Neural progenitor cell (in vitro differentiated cells): Measurements from ENCODE around the gene PRKAR1A. TPM values are rescaled to one million over a fixed set of nuclear protein-coding genes. Genes with fewer than 3 reads are reported as not detected.

ENCODE experiments used
- DNase-seq: peaks from one replicate; pipeline ENCODE4 v3.0.0-alpha.2; 2016; ENCODE audit warnings: low spot score
- H2AFZ ChIP-seq: fragments of 200-600 bp; sonication (generic); replicated peaks from 2 replicates; pipeline ENCODE4 v1.6.1; 2016; ENCODE audit warnings: antibody characterized with exemption
- H3F3A ChIP-seq: fragments of 200-600 bp; sonication (generic); 2 replicates; pipeline ENCODE4 v1.6.1; 2016; ENCODE audit warnings: antibody characterized with exemption, low read depth
- H3K27ac ChIP-seq: fragments of 200-600 bp; sonication (generic); 2 replicates; pipeline ENCODE4 v1.5.1; 2016; ENCODE audit warnings: mild to moderate bottlenecking
- H3K27me3 ChIP-seq: fragments of 200-600 bp; sonication (generic); 2 replicates; pipeline ENCODE4 v1.6.1; 2016; ENCODE audit warnings: mild to moderate bottlenecking, moderate library complexity
- H3K36me3 ChIP-seq: fragments of 200-600 bp; sonication (generic); 2 replicates; pipeline ENCODE4 v1.5.1; 2016
- H3K4me1 ChIP-seq: fragments of 200-600 bp; sonication (generic); 2 replicates; pipeline ENCODE4 v1.6.1; 2016; ENCODE audit warnings: mixed run types
- H3K4me2 ChIP-seq: fragments of 200-600 bp; sonication (generic); 2 replicates; pipeline ENCODE4 v1.6.1; 2016
- H3K4me3 ChIP-seq: fragments of 200-600 bp; sonication (generic); 2 replicates; pipeline ENCODE4 v1.5.1; 2016
- H3K79me2 ChIP-seq: fragments of 200-600 bp; sonication (generic); 2 replicates; pipeline ENCODE4 v1.6.1; 2016; ENCODE audit warnings: low read depth
- H3K9ac ChIP-seq: fragments of 200-600 bp; sonication (generic); 2 replicates; pipeline ENCODE4 v1.6.1; 2016
- H3K9me3 ChIP-seq: fragments of 200-600 bp; sonication (generic); 2 replicates; pipeline ENCODE4 v1.5.1; 2016; ENCODE audit warnings: low read depth
- H4K20me1 ChIP-seq: fragments of 200-600 bp; sonication (generic); 2 replicates; pipeline ENCODE4 v1.6.1; 2016; ENCODE audit warnings: low read depth
- H3K27ac Mint-ChIP-seq: 3 replicates; pipeline ENCODE4 v1.8.0; 2021; ENCODE audit warnings: mixed read lengths
- H3K27me3 Mint-ChIP-seq: 2 replicates; pipeline ENCODE4 v1.8.0; 2022; ENCODE audit warnings: low read depth, mild to moderate bottlenecking, inconsistent platforms, moderate library complexity, mixed read lengths; ENCODE audit not compliant: insufficient read depth
- H3K36me3 Mint-ChIP-seq: 3 replicates; pipeline ENCODE4 v1.8.0; 2021; ENCODE audit warnings: mixed read lengths
- H3K4me1 Mint-ChIP-seq: 3 replicates; pipeline ENCODE4 v1.8.0; 2021; ENCODE audit warnings: mixed read lengths
- H3K4me3 Mint-ChIP-seq: 3 replicates; pipeline ENCODE4 v1.8.0; 2021; ENCODE audit warnings: mild to moderate bottlenecking, moderate library complexity, mixed read lengths
- H3K9me3 Mint-ChIP-seq: 3 replicates; pipeline ENCODE4 v1.8.0; 2020; ENCODE audit warnings: mixed read lengths
- EZH2 ChIP-seq: fragments of 200-600 bp; sonication (generic); IDR thresholded peaks from 2 replicates; pipeline ENCODE4 v1.6.1; 2017; ENCODE audit warnings: antibody characterized with exemption, mild to moderate bottlenecking, moderate library complexity
- EZH2phosphoT487 ChIP-seq: fragments of 200-600 bp; sonication (generic); IDR thresholded peaks from 2 replicates; pipeline ENCODE4 v1.6.1; 2017; ENCODE audit warnings: antibody characterized with exemption
- total RNA-seq: library from RNA; depleted of rRNA; stranded (reverse); fragments of >200 nt; gene quantifications from 2 replicates; pipeline ENCODE4 v1.2.3, GENCODE V29; 2015; ENCODE audit warnings: low replicate concordance
- TF ChIP-seq, protein P1 (sequence below): fragments of 200-600 bp; sonication (generic); IDR thresholded peaks from 2 replicates; pipeline ENCODE4 v1.5.1; 2017; ENCODE audit warnings: antibody characterized with exemption, mild to moderate bottlenecking

PRKAR1A gene
- total RNA-seq, 1 donor from 2014 or later = 168 TPM

DNA sequence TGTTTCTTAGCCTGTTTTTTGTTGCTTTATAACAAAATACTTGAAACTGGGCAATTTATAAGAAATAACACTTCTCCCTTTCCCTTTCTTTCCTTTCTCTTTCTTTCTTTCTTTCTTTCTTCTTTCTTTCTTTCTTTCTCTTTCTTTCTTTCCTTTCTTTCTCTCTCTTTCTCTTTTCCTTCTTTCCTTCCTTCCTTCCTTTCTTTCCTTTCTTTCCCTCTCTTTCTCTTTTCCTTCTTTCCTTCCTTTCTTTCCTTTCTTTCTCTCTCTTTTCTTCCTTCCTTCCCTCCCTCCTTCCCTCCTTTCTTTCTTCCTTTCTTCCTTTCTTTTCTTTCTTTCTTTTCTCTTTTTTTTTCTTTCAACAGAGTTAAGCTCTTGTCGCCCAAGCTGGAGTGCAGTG lies 61.1 kb downstream of the PRKAR1A start:
- H2AFZ ChIP-seq = no peak overlapping the region

DNA sequence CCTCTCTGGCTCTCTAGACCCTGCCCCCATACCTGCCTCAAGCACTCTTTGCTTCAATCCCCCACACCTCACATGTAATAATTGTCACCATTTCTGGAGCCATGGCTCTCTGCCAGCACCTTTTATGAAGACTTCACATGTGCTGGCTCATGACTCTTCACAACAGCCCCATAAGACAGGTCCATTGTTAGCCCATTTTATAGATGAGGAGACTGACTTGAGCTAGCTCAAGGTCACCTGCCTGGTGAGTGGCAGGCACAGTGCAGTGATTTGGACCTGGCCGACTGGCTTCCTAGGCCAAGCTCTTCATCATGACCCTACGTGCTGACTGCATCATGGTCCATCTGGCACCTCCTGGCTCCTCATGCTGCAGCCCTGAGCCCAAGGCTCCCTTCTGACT lies 63.9 kb downstream of the PRKAR1A start:
- peaks cover 3% of the 10 kb centered on the region for H3K36me3 Mint-ChIP-seq
- no peaks in the 10 kb centered on the region for H3K36me3 ChIP-seq
- no peak overlapping the region for H3K4me2 ChIP-seq
- peaks cover 34% of the 10 kb centered on the region for H3K4me1 Mint-ChIP-seq
- no peak overlapping the region for H3K27ac ChIP-seq
- no peaks in the 10 kb centered on the region for H3K79me2 ChIP-seq
- no peak for TF ChIP-seq EZH2phosphoT487
- TF ChIP-seq, protein P1, sequence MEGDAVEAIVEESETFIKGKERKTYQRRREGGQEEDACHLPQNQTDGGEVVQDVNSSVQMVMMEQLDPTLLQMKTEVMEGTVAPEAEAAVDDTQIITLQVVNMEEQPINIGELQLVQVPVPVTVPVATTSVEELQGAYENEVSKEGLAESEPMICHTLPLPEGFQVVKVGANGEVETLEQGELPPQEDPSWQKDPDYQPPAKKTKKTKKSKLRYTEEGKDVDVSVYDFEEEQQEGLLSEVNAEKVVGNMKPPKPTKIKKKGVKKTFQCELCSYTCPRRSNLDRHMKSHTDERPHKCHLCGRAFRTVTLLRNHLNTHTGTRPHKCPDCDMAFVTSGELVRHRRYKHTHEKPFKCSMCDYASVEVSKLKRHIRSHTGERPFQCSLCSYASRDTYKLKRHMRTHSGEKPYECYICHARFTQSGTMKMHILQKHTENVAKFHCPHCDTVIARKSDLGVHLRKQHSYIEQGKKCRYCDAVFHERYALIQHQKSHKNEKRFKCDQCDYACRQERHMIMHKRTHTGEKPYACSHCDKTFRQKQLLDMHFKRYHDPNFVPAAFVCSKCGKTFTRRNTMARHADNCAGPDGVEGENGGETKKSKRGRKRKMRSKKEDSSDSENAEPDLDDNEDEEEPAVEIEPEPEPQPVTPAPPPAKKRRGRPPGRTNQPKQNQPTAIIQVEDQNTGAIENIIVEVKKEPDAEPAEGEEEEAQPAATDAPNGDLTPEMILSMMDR = no peak
- no peak for TF ChIP-seq EZH2
- H3K27ac Mint-ChIP-seq = peak overlapping the region; percentile 11
- H3K9me3 ChIP-seq = no peaks in the 10 kb centered on the region
- no peaks in the 10 kb centered on the region for H3K27me3 ChIP-seq
- no peaks in the 10 kb centered on the region for H3F3A ChIP-seq
- no peak for DNase-seq
- H3K9me3 Mint-ChIP-seq = peaks cover 7% of the 10 kb centered on the region
- no peak overlapping the region for H2AFZ ChIP-seq
- no peaks in the 10 kb centered on the region for H3K4me1 ChIP-seq
- no peak overlapping the region for H3K9ac ChIP-seq
- H3K27me3 Mint-ChIP-seq = peaks cover 2% of the 10 kb centered on the region
- no peak overlapping the region for H3K4me3 ChIP-seq
- H3K4me3 Mint-ChIP-seq = no peak overlapping the region
- H4K20me1 ChIP-seq = no peaks in the 10 kb centered on the region

More for the DNA sequence above, 61.1 kb downstream of the PRKAR1A start:
- no peak overlapping the region for H3K4me3 Mint-ChIP-seq
- H3K36me3 ChIP-seq = no peaks in the 10 kb centered on the region
- no peak for DNase-seq
- H3K36me3 Mint-ChIP-seq = no peaks in the 10 kb centered on the region
- no peak for TF ChIP-seq EZH2
- TF ChIP-seq, protein P1 = no peak
- TF ChIP-seq EZH2phosphoT487 = no peak
- H3K27ac Mint-ChIP-seq = no peak overlapping the region
- H3F3A ChIP-seq = no peaks in the 10 kb centered on the region
- peaks cover 13% of the 10 kb centered on the region for H3K4me1 Mint-ChIP-seq
- H3K9me3 Mint-ChIP-seq = no peaks in the 10 kb centered on the region
- no peaks in the 10 kb centered on the region for H3K9me3 ChIP-seq
- H3K4me2 ChIP-seq = no peak overlapping the region
- no peaks in the 10 kb centered on the region for H3K4me1 ChIP-seq
- H3K27ac ChIP-seq = no peak overlapping the region
- no peak overlapping the region for H3K4me3 ChIP-seq
- no peaks in the 10 kb centered on the region for H3K27me3 ChIP-seq
- peaks cover 6% of the 10 kb centered on the region for H3K27me3 Mint-ChIP-seq
- H4K20me1 ChIP-seq = no peaks in the 10 kb centered on the region
- H3K79me2 ChIP-seq = no peaks in the 10 kb centered on the region
- no peak overlapping the region for H3K9ac ChIP-seq

DNA sequence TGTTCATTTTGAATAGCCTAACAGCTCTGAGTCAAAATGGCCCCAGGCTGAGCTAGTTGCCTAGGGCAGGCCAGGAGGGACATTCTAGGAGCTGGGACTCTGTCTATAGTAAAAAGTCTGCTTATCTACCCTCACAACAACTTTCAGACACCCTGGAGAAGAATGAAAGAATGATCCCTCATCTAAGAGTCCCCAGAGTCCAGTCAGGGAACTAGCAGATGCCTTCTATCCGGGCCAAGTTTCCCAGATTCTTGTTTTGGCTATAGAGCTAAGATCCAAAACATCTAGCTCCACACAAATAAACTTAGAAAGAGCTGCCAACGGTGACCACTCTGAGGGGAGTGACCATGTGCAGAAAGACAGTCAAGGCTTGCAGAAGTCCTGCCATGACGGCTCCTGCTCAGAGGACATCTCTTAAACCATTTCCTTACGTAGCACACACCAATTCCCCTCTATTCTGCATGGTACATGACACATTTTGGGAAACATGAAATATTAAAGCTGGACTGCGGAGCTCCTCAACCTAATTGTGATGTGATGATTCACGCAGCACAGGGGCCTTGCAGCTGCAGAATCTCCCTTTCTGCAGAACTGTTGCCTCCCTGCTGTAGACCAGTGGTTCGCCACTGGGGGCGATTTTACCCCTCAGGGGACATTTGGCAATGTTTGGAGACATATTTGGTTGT lies 64.7 kb downstream of the PRKAR1A start:
- Histone ChIP-seq H3K27ac (no peak overlapping the region), H4K20me1 (no peaks in the 10 kb centered on the region), H3K27me3 (no peaks in the 10 kb centered on the region), H3K36me3 (no peaks in the 10 kb centered on the region), H3K4me1 (no peaks in the 10 kb centered on the region), H3F3A (no peaks in the 10 kb centered on the region), H3K4me2 (no peak overlapping the region), H3K9ac (no peak overlapping the region), H2AFZ (no peak overlapping the region), H3K79me2 (no peaks in the 10 kb centered on the region), H3K9me3 (no peaks in the 10 kb centered on the region), H3K4me3 (no peak overlapping the region)
- TF ChIP-seq, protein P1 = peak; percentile 16
- no peak for TF ChIP-seq EZH2phosphoT487
- Mint-ChIP-seq H3K4me3 (no peak overlapping the region), H3K36me3 (peaks cover 3% of the 10 kb centered on the region), H3K4me1 (peaks cover 36% of the 10 kb centered on the region), H3K27ac (peak overlapping the region; percentile 19), H3K27me3 (peaks cover 2% of the 10 kb centered on the region), H3K9me3 (peaks cover 7% of the 10 kb centered on the region)
- no peak for DNase-seq
